IMR-90 (cell line): Measurements from ENCODE around the gene DTNA. TPM values are rescaled to one million over a fixed set of nuclear protein-coding genes. Genes with fewer than 3 reads are reported as not detected.

ENCODE experiments used
- ATAC-seq: fragments of 200-7000 bp; cut with Tn5 transposase; 2 replicates; pipeline ENCODE4 v1.9.1; 2020; ENCODE audit warnings: low read depth, mild to moderate bottlenecking, moderate library complexity
- BruUV-seq: library from RNA; stranded (reverse); fragments of 400-500 nt; replicated peaks from 2 replicates; lab custom pipeline; 2021; lab: Mats Ljungman, UMichigan
- CTCF ChIA-PET: fragments of 300-600 bp; formaldehyde crosslinking; extraction: SDS; loops from one replicate; lab custom pipeline; 2021; ENCODE audit warnings: antibody characterized with exemption; lab: Yijun Ruan, JAX
- POLR2A ChIA-PET: fragments of 300-600 bp; sonication (Branson Sonifier 250); formaldehyde crosslinking; loops from one replicate; lab custom pipeline; 2022; ENCODE audit warnings: antibody characterized with exemption; ENCODE audit not compliant: unreplicated experiment; lab: Charles Lee
- DNase-seq: peaks from one replicate; pipeline ENCODE4 v3.0.0; 2013
- H2AFZ ChIP-seq: replicated peaks from 2 replicates; pipeline ENCODE3; 2013; ENCODE audit warnings: low read length, mild to moderate bottlenecking; ENCODE audit not compliant: poor library complexity
- H2AK5ac ChIP-seq: 2 replicates; pipeline ENCODE4 v1.6.1; 2013; ENCODE audit warnings: low read depth, low read length, inconsistent platforms
- H2AK9ac ChIP-seq: replicated peaks from 2 replicates; pipeline ENCODE3; 2013; ENCODE audit warnings: mild to moderate bottlenecking, low read depth, low read length, moderate library complexity; ENCODE audit not compliant: poor library complexity
- H2BK120ac ChIP-seq: 2 replicates; pipeline ENCODE4 v1.6.1; 2013; ENCODE audit warnings: low read depth, low read length, inconsistent platforms
- H2BK15ac ChIP-seq: 3 replicates; pipeline ENCODE4 v1.6.1; 2013; ENCODE audit warnings: low read depth, low read length, inconsistent platforms
- H2BK20ac ChIP-seq: 2 replicates; pipeline ENCODE4 v1.6.1; 2013; ENCODE audit warnings: low read depth, mild to moderate bottlenecking, inconsistent platforms, low read length, moderate library complexity
- H2BK5ac ChIP-seq: 2 replicates; pipeline ENCODE4 v1.6.1; 2013; ENCODE audit warnings: mild to moderate bottlenecking, low read depth, low read length, inconsistent platforms; ENCODE audit not compliant: poor library complexity, severe bottlenecking
- H3K14ac ChIP-seq: replicated peaks from 2 replicates; pipeline ENCODE4 v1.6.1; 2013; ENCODE audit warnings: low read depth, low read length, inconsistent platforms
- H3K18ac ChIP-seq: 2 replicates; pipeline ENCODE4 v1.6.1; 2013; ENCODE audit warnings: low read depth, low read length, control low read depth
- H3K23ac ChIP-seq: 2 replicates; pipeline ENCODE4 v1.6.1; 2013; ENCODE audit warnings: low read depth, low read length, inconsistent platforms
- H3K27ac ChIP-seq: 2 replicates; pipeline ENCODE4 v1.5.1; 2013; ENCODE audit warnings: mild to moderate bottlenecking, control low read depth, low read length; ENCODE audit not compliant: insufficient read depth
- H3K27me3 ChIP-seq: 2 replicates; pipeline ENCODE4 v1.6.1; 2013; ENCODE audit warnings: low read length; ENCODE audit not compliant: control insufficient read depth, insufficient read depth
- H3K36me3 ChIP-seq: 2 replicates; pipeline ENCODE4 v1.6.1; 2013; ENCODE audit warnings: low read length, mixed read lengths; ENCODE audit not compliant: control insufficient read depth, insufficient read depth
- H3K4ac ChIP-seq: 2 replicates; pipeline ENCODE4 v1.6.1; 2013; ENCODE audit warnings: low read depth, low read length, inconsistent platforms
- H3K4me1 ChIP-seq: 2 replicates; pipeline ENCODE4 v1.6.1; 2013; ENCODE audit warnings: low read length, mixed read lengths; ENCODE audit not compliant: control insufficient read depth, insufficient read depth
- H3K4me2 ChIP-seq: 2 replicates; pipeline ENCODE4 v1.6.1; 2013; ENCODE audit warnings: low read depth, mild to moderate bottlenecking, control low read depth, low read length, moderate library complexity
- H3K4me3 ChIP-seq: 2 replicates; pipeline ENCODE4 v1.5.1; 2013; ENCODE audit warnings: low read depth, mild to moderate bottlenecking, control low read depth, low read length, moderate library complexity; ENCODE audit not compliant: insufficient read depth
- H3K56ac ChIP-seq: 2 replicates; pipeline ENCODE4 v1.6.1; 2013; ENCODE audit warnings: low read length, inconsistent platforms; ENCODE audit not compliant: insufficient read depth; ENCODE audit errors: extremely low read depth
- H3K79me1 ChIP-seq, 2 experiments: 2 replicates each; pipeline ENCODE4 v1.6.1; 2013; ENCODE audit warnings: low read length in 2 of 2, inconsistent platforms in 1 of 2, low read depth in 1 of 2
- H3K9ac ChIP-seq: 2 replicates; pipeline ENCODE4 v1.6.1; 2013; ENCODE audit warnings: low read depth, low read length, control low read depth
- H3K9me1 ChIP-seq: 2 replicates; pipeline ENCODE4 v1.6.1; 2013; ENCODE audit warnings: low read length, inconsistent platforms; ENCODE audit not compliant: insufficient read depth
- H3K9me3 ChIP-seq: 2 replicates; pipeline ENCODE4 v1.6.1; 2013; ENCODE audit warnings: low read length; ENCODE audit not compliant: control insufficient read depth, insufficient read depth
- H4K20me1 ChIP-seq: 2 replicates; pipeline ENCODE4 v1.6.1; 2013; ENCODE audit warnings: low read length, inconsistent platforms; ENCODE audit not compliant: insufficient read depth
- H4K5ac ChIP-seq: 2 replicates; pipeline ENCODE4 v1.6.1; 2013; ENCODE audit warnings: mild to moderate bottlenecking, low read depth, low read length, control low read depth
- H4K8ac ChIP-seq, 2 experiments: 2 replicates each; pipeline ENCODE4 v1.6.1; 2013; ENCODE audit warnings: low read depth in 2 of 2, low read length in 2 of 2, control low read depth in 1 of 2, inconsistent platforms in 1 of 2
- H4K91ac ChIP-seq: 2 replicates; pipeline ENCODE4 v1.6.1; 2013; ENCODE audit warnings: low read depth, low read length, inconsistent platforms; ENCODE audit not compliant: insufficient read depth
- MXI1 ChIP-seq: IDR thresholded peaks from 2 replicates; pipeline ENCODE4 v1.6.1; 2012; ENCODE audit warnings: low read depth, mild to moderate bottlenecking, low read length, moderate library complexity, borderline replicate concordance
- WGBS, 2 experiments: methylation state at CpG; one replicate each; pipeline versions ENCODE4 v1.1.5 to v1.1.7; 2013; ENCODE audit warnings: missing lambda C conversion rate in 2 of 2; ENCODE audit not compliant: insufficient read length in 1 of 2; ENCODE audit errors: extremely low coverage in 2 of 2; 5-methylcytosine and 5-hydroxymethylcytosine counted together
- dilution Hi-C: fragments of 300-500 bp; cut with HindIII; formaldehyde crosslinking; loops from one replicate; pipeline ENCODE4 v1.14.3; 2018; ENCODE audit warnings: low sequenced_read_pairs; ENCODE audit not compliant: unreplicated experiment
- in situ Hi-C: fragments of 300-500 bp; cut with MboI; formaldehyde crosslinking; loops from 3 replicates; pipeline ENCODE4 v1.14.3; 2019; ENCODE audit warnings: low sequenced_read_pairs, inconsistent platforms, mixed read lengths
- intact Hi-C: fragments of 100-400 bp; cut with micrococcal nuclease; formaldehyde crosslinking; loops from 2 replicates; pipeline ENCODE4 v1.10.0; 2022
- polyA plus RNA-seq, 3 experiments: library from polyadenylated mRNA; depleted of rRNA; stranded (reverse); fragments of >200 nt; gene quantifications; 2 replicates each; pipeline ENCODE4 v1.2.3, GENCODE V29; 2012; ENCODE audit warnings: low replicate concordance in 1 of 3
- total RNA-seq: library from RNA; depleted of rRNA; stranded (reverse); fragments of >200 nt; gene quantifications from 2 replicates; pipeline ENCODE4 v1.2.3, GENCODE V29; 2012
- TF ChIP-seq, protein P1 (sequence below): fragments of 150-350 bp; IDR thresholded peaks from 2 replicates; pipeline ENCODE4 v1.6.1; 2017; ENCODE audit warnings: mild to moderate bottlenecking, antibody characterized with exemption, low read length, low read depth

The DTNA gene
- total and polyA plus RNA-seq, 2 of the 4 experiments (the other 2 are of a cell fraction) = 9.5 to 10.8 TPM

DNA sequence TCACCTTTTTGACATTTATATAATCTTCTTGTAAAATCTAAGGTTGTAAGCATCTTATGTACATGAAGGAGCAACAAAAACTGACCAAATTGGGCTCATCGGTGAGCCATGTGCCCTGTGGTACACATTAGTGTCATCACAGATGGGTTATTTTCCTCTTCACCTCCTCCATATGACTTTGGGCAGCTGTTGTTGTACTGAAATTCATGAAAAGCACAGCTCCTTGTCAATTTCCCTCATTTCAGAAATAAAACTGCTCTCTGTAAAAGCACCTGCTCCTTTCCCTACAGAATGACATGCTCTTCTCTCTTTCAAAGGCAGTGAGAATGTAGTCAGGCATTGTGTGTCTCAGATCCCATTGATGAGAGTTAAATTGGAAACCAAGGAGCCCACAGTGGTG, 42.0 kb downstream of the DTNA start:
- ChIA-PET POLR2A (no interaction called here), CTCF (no interaction called here)
- Histone ChIP-seq H4K91ac (no peak overlapping the region), H3K27me3 (no peaks in the 10 kb centered on the region), H3K23ac (no peak overlapping the region), H3K9ac (no peak overlapping the region), H2BK5ac (no peak overlapping the region), H2BK15ac (no peak overlapping the region), H4K20me1 (no peaks in the 10 kb centered on the region), H3K36me3 (no peaks in the 10 kb centered on the region), H2BK20ac (no peak overlapping the region), H2AK5ac (no peak overlapping the region), H3K4me2 (no peak overlapping the region), H2AK9ac (no peak overlapping the region), H2BK120ac (no peak overlapping the region), H3K18ac (no peak overlapping the region), H3K9me3 (no peaks in the 10 kb centered on the region), H3K4ac (no peak overlapping the region), H3K14ac (0 out of 2 replicates have a peak overlapping the region, but pooled peaks have one; percentile 35), H2AFZ (no peak overlapping the region), H3K27ac (no peak overlapping the region), H3K9me1 (no peaks in the 10 kb centered on the region; the same call in 1 of the 2 replicates), H3K4me1 (no peaks in the 10 kb centered on the region), H3K56ac (0 out of 2 replicates have a peak overlapping the region, but pooled peaks have one; percentile 3), H4K5ac (no peak overlapping the region), H4K8ac (no peak overlapping the region), H3K4me3 (no peak overlapping the region), H3K79me1 (no peaks in the 10 kb centered on the region)
- DNase-seq (no peak), ATAC-seq (no peak)
- no peak for TF ChIP-seq MXI1
- TF ChIP-seq, protein P1, sequence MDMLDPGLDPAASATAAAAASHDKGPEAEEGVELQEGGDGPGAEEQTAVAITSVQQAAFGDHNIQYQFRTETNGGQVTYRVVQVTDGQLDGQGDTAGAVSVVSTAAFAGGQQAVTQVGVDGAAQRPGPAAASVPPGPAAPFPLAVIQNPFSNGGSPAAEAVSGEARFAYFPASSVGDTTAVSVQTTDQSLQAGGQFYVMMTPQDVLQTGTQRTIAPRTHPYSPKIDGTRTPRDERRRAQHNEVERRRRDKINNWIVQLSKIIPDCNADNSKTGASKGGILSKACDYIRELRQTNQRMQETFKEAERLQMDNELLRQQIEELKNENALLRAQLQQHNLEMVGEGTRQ = no peak
- dilution Hi-C loops = no loop called here
- no CpG with 5 or more reads among the region's 1 CpG for WGBS, 2 experiments
- in situ Hi-C loops = no loop called here
- intact Hi-C loops = no loop called here
- BruUV-seq = no TSS peak
